Activated B cell treated with CpG ODN at 0.5 μM for 24 hours (primary cell): ENCODE measurements around the gene UPF2. TPM values are rescaled to one million over a fixed set of nuclear protein-coding genes. Genes with fewer than 3 reads are reported as not detected.

Source experiments
- ATAC-seq: fragments of 200-7000 bp; cut with Tn5 transposase; one replicate; pipeline ENCODE4 v1.10.0; 2021; ENCODE audit warnings: low read depth, mild to moderate bottlenecking, moderate library complexity
- CTCF ChIA-PET: fragments of 350-600 bp; sonication (Branson Sonifier 250); formaldehyde crosslinking; loops from one replicate; lab custom pipeline; 2021; ENCODE audit warnings: antibody characterized with exemption; lab: Charles Lee
- POLR2A ChIA-PET: fragments of 350-600 bp; sonication (Branson Sonifier 250); formaldehyde crosslinking; loops from one replicate; lab custom pipeline; 2021; ENCODE audit warnings: antibody characterized with exemption; lab: Charles Lee
- DNase-seq: peaks from one replicate; pipeline ENCODE4 v3.0.0; 2022
- H3K27ac Mint-ChIP-seq: one replicate; pipeline ENCODE4 v1.8.0; 2020; ENCODE audit warnings: mixed read lengths
- H3K27me3 Mint-ChIP-seq: one replicate; pipeline ENCODE4 v1.8.0; 2021; ENCODE audit warnings: mixed read lengths
- H3K36me3 Mint-ChIP-seq: one replicate; pipeline ENCODE4 v1.8.0; 2021; ENCODE audit warnings: low read depth, mixed read lengths
- H3K4me1 Mint-ChIP-seq: one replicate; pipeline ENCODE4 v1.8.0; 2021; ENCODE audit warnings: mixed read lengths
- H3K4me3 Mint-ChIP-seq: one replicate; pipeline ENCODE4 v1.8.0; 2020; ENCODE audit warnings: mild to moderate bottlenecking, mixed read lengths
- H3K9me3 Mint-ChIP-seq: one replicate; pipeline ENCODE4 v1.8.0; 2020; ENCODE audit warnings: mixed read lengths
- intact Hi-C: fragments of 100-400 bp; cut with micrococcal nuclease; formaldehyde crosslinking; loops from one replicate; pipeline ENCODE4 v1.15.1; 2024
- total RNA-seq: library from RNA; stranded (reverse); gene quantifications from 2 replicates; pipeline ENCODE4 v1.2.3, GENCODE V29; 2022
- TF ChIP-seq, protein P1 (sequence below): fragments of 200-600 bp; IDR thresholded peaks from one replicate; pipeline ENCODE4 v1.8.0; 2022; ENCODE audit warnings: antibody characterized with exemption, mild to moderate bottlenecking

Gene UPF2
- total RNA-seq, 1 donor from 2014 or later = 58.0 TPM

DNA sequence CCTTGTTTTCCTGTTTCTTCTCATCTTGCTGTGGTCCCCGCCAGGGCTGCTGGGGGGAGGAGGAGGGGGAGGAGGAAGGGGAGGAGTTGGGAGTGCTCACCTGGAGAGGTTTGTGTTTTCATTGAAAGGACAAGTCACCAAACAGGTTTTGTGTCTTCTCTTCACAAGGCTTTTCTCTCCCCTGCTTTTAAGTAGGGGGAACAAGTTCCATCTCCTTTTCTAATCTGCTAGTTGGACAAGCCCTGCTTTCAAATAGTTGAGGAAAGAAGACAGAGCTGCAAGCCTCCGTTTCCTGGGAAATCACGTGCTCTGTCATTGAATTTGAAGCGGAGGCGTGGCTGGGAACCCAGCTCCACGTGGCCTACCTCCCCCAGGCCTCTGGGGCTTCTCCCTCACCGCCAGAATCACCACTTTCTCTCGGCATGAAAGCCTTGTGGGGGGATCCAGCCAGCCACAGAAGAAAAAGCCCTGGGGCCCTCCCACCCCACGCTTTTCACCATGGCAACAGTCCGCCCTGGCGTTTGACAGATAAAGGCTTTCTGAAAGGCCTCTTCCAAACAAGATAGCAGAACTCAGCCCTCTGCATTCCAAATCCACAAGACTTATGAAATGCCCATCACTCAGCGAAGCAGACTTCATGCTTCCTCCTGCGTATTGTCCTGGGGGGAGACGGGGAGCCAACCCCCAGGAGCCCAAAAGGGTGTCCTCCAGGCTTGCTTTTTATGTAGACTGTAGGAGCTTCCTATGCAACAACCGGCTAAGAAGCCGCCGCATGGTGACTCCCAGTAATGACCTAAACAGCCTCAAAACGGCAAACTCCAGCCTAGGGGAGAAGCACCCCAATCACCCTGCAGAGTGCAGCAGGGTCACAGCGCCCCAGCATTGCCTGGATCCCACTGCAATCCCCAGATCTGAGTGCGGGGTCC lies 167.8 kb downstream of the UPF2 start:
- Mint-ChIP-seq H3K9me3 (no peaks in the 10 kb centered on the region), H3K27me3 (peaks cover 14% of the 10 kb centered on the region), H3K36me3 (no peaks in the 10 kb centered on the region), H3K4me1 (peaks cover 2% of the 10 kb centered on the region), H3K27ac (no peak overlapping the region), H3K4me3 (no peak overlapping the region)
- no peak for ATAC-seq
- no peak for DNase-seq
- intact Hi-C loops = no loop called here
- CTCF ChIA-PET = no interaction called here
- POLR2A ChIA-PET = no interaction called here
- TF ChIP-seq, protein P1, sequence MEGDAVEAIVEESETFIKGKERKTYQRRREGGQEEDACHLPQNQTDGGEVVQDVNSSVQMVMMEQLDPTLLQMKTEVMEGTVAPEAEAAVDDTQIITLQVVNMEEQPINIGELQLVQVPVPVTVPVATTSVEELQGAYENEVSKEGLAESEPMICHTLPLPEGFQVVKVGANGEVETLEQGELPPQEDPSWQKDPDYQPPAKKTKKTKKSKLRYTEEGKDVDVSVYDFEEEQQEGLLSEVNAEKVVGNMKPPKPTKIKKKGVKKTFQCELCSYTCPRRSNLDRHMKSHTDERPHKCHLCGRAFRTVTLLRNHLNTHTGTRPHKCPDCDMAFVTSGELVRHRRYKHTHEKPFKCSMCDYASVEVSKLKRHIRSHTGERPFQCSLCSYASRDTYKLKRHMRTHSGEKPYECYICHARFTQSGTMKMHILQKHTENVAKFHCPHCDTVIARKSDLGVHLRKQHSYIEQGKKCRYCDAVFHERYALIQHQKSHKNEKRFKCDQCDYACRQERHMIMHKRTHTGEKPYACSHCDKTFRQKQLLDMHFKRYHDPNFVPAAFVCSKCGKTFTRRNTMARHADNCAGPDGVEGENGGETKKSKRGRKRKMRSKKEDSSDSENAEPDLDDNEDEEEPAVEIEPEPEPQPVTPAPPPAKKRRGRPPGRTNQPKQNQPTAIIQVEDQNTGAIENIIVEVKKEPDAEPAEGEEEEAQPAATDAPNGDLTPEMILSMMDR = no peak

DNA sequence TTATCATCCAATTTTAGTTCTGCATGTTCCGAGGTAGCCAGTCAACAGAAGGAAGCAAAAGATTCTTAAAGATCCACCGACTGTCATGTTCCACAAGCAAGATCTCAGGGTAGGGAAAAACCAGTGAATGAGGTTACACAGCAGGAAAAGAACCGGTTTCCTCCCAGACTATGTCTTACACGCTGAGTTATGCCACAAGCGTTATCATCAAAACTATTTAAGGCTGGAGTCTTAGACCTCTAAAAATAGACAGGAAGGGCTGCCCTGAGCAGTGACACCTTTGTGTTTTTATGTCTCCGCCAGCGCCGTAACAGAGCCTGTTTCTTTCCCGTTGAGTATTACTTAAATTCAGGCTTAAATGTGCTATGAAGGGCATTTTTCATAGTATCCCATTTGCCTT lies 171.1 kb downstream of the UPF2 start:
- Mint-ChIP-seq H3K4me3 (no peak overlapping the region), H3K4me1 (peaks cover 2% of the 10 kb centered on the region), H3K9me3 (no peaks in the 10 kb centered on the region), H3K36me3 (no peaks in the 10 kb centered on the region), H3K27me3 (peaks cover 9% of the 10 kb centered on the region), H3K27ac (no peak overlapping the region)
- ChIA-PET CTCF (no interaction called here), POLR2A (no interaction called here)
- intact Hi-C loops = no loop called here
- TF ChIP-seq, protein P1 = no peak
- ATAC-seq = no peak
- no peak for DNase-seq

DNA sequence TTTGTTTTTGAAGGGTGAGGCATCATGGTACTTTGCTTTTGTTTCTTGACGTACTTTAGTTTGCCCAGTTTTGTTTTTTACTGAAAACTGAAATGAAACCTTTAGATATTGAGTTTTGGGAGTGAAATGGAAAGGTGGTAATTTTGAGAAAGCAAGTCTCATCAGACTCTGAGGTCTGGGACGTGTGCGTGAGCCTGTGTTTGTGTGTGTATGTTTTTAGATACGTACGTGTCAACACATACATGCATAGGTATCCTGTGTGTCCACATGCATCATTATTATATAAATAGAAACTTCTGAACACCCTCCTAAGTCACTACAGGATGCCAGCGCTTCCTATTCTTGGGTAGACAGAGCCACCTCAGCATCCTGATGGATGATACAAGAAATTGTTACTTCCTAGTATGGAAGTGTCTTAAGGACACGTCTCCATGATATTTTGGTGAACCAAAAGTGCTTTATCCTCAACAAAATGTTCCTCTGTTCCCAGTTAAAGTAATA lies 171.7 kb downstream of the UPF2 start:
- ATAC-seq (no peak), DNase-seq (no peak)
- intact Hi-C loops = no loop called here
- CTCF ChIA-PET = no interaction called here
- peaks cover 2% of the 10 kb centered on the region for H3K4me1 Mint-ChIP-seq
- no peaks in the 10 kb centered on the region for H3K9me3 Mint-ChIP-seq
- no peak overlapping the region for H3K4me3 Mint-ChIP-seq
- peaks cover 7% of the 10 kb centered on the region for H3K27me3 Mint-ChIP-seq
- H3K36me3 Mint-ChIP-seq = no peaks in the 10 kb centered on the region
- POLR2A ChIA-PET = no interaction called here
- TF ChIP-seq, protein P1 = no peak
- H3K27ac Mint-ChIP-seq = no peak overlapping the region

DNA sequence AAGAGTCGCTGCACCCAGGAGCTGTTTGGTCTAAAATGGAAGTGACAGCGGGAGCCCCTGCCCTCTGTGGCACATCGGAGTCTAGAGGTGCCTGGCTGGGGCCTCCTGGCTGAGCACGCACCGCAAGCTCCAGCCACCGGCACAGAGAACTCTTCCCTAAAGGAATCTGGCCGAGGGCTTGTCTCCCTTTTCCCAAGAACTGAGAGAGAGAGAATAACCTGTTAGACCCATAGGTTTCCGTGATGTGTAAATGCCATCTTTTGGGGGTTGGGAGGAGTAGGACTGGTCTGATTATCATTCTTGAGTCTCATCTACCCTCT lies 172.2 kb downstream of the UPF2 start:
- intact Hi-C loops = no loop called here
- no peak for ATAC-seq
- no peak for DNase-seq
- Mint-ChIP-seq H3K27ac (no peak overlapping the region), H3K36me3 (no peaks in the 10 kb centered on the region), H3K27me3 (peaks cover 7% of the 10 kb centered on the region), H3K4me3 (no peak overlapping the region), H3K9me3 (no peaks in the 10 kb centered on the region), H3K4me1 (peaks cover 2% of the 10 kb centered on the region)
- POLR2A ChIA-PET = no interaction called here
- TF ChIP-seq, protein P1 = no peak
- CTCF ChIA-PET = no interaction called here

Other genes starting within 250 kb of the UPF2 start
- 0.17 and 0.27 TPM in 2 replicates for gene PROSER2, start 219.5 kb downstream of the UPF2 start, total RNA-seq
- gene DHTKD1, start 26.1 kb upstream of the UPF2 start, total RNA-seq = 58.2 and 60.7 TPM in 2 replicates
- 13.3 and 20.8 TPM in 2 replicates for gene SEC61A2, start 86.9 kb upstream of the UPF2 start, total RNA-seq
- gene NUDT5, start 153.1 kb upstream of the UPF2 start, total RNA-seq = 53.2 and 57.3 TPM in 2 replicates
- 81.1 and 84.6 TPM in 2 replicates for gene CDC123, start 153.4 kb upstream of the UPF2 start, total RNA-seq